HEK293T (cell line): ENCODE results near the gene SULT1B1.

Experiments used
- ARNT ChIP-seq: fragments of 450-650 bp; IDR thresholded peaks from 2 replicates; pipeline ENCODE4 v1.6.1; 2017; ENCODE audit warnings: mild to moderate bottlenecking
- ELF4 ChIP-seq: fragments of 450-650 bp; IDR thresholded peaks from 2 replicates; pipeline ENCODE4 v1.6.1; 2017; ENCODE audit warnings: antibody characterized with exemption
- FOXA1 ChIP-seq: fragments of 450-650 bp; IDR thresholded peaks from 2 replicates; pipeline ENCODE4 v1.6.1; 2016; ENCODE audit warnings: mild to moderate bottlenecking
- FOXK2 ChIP-seq: fragments of 450-650 bp; IDR thresholded peaks from 2 replicates; pipeline ENCODE4 v1.6.1; 2016; ENCODE audit warnings: mild to moderate bottlenecking
- HDGF ChIP-seq: fragments of 450-650 bp; IDR thresholded peaks from 2 replicates; pipeline ENCODE4 v1.6.1; 2017; ENCODE audit warnings: antibody characterized with exemption, borderline replicate concordance
- NFRKB ChIP-seq: fragments of 450-650 bp; IDR thresholded peaks from 2 replicates; pipeline ENCODE4 v1.6.1; 2016; ENCODE audit warnings: mild to moderate bottlenecking, moderate library complexity
- PKNOX1 ChIP-seq: fragments of 450-650 bp; IDR thresholded peaks from 2 replicates; pipeline ENCODE4 v1.6.1; 2016
- SP1 ChIP-seq: fragments of 450-650 bp; IDR thresholded peaks from 2 replicates; pipeline ENCODE4 v1.6.1; 2017
- SUZ12 ChIP-seq: fragments of 450-650 bp; IDR thresholded peaks from 2 replicates; pipeline ENCODE4 v1.6.1; 2016; ENCODE audit warnings: mild to moderate bottlenecking
- TARDBP ChIP-seq: fragments of 450-650 bp; IDR thresholded peaks from 2 replicates; pipeline ENCODE4 v1.6.1; 2016

DNA sequence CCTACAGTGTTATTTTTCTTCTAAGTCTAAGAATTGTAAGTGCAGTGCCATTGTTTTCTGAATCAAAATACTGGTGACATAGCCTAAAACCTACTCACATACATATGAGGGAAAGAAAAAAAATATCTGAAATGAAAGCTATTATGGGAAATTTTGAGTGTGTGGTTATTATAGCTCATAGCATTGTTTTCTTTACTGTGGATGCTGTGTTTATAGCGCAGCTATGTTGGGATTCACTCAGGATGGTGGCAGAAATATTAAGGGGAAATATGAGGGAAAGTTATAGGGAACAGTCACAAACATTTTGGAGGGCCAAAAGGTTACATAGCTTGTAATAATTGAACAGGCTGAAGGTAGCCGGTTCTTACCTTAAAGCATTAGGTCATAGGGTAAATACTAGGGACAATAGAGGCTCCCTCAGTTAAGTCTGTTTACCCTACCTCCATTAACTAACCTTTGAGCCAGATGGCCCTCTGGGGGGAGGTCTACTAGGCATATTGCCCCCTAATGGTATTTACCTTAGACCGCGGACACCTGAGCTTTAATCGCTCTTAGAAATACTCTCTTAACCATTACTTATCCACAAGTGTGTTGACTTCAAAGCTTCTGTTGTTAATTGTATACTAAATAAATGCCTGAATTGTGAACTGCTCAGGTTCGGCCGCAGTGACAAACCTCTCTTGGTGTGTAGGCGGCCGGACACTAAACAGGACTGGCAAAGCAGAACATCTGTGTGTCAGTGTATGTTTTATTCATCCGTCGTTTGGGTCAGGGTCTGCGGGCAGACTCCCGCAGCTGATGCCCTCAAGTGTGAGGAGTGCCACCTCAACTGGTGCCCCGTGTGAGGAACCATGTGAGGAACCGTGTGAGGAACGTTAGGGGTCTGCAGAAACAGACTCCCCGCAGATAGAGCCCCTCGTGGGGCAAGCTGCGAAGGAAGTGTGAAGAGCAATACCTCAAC, 21.3 kb upstream of the SULT1B1 start:
- no peak for TF ChIP-seq NFRKB
- no peak for TF ChIP-seq ARNT
- TF ChIP-seq PKNOX1, result no peak
- TF ChIP-seq SP1, result no peak
- TF ChIP-seq ELF4, result no peak
- no peak for TF ChIP-seq SUZ12
- TF ChIP-seq HDGF, result no peak
- no peak for TF ChIP-seq FOXA1
- no peak for TF ChIP-seq TARDBP
- TF ChIP-seq FOXK2, result no peak
